Putamen (tissue), 1 donor: ENCODE data around the gene FIZ1.
"Not testable (repeated sequence)": the region's sequence is repeated elsewhere in the genome, so short reads cannot be mapped to it uniquely, and the experiment has no call there.

Source experiments
- DNase-seq: peaks from one replicate; pipeline ENCODE4 v3.0.0-alpha.2; 2016; ENCODE audit warnings: low spot score

The FIZ1 gene

GRCh38 chr19:55594996-55595545 is 4.2 kb downstream of the FIZ1 start:
- no peak for DNase-seq

GRCh38 chr19:55593096-55593772 is 6.1 kb downstream of the FIZ1 start:
- no peak for DNase-seq

- DNase-seq, result no peak
These were observed 6.8 kb downstream of the FIZ1 start for GRCh38 chr19:55592391-55593090.

GRCh38 chr19:55591555-55591954 is 7.8 kb downstream of the FIZ1 start:
- no peak for DNase-seq

- no peak for DNase-seq
These were observed 8.7 kb downstream of the FIZ1 start for GRCh38 chr19:55590617-55591016.

- DNase-seq, result no peak
These were observed 9.2 kb downstream of the FIZ1 start for GRCh38 chr19:55590109-55590508.

- DNase-seq, result no peak
These were observed 10.6 kb downstream of the FIZ1 start for GRCh38 chr19:55588738-55589137.

- DNase-seq, result peak; percentile 87
These were observed 12.2 kb downstream of the FIZ1 start for GRCh38 chr19:55586976-55587668.

- DNase-seq, result peak; percentile 77
These were observed 13.5 kb downstream of the FIZ1 start for GRCh38 chr19:55585658-55586339.

- no peak for DNase-seq
These were observed 14.4 kb downstream of the FIZ1 start for GRCh38 chr19:55584871-55585270.

- DNase-seq, result not testable (repeated sequence)
These were observed 15.4 kb downstream of the FIZ1 start for GRCh38 chr19:55583897-55584296.

- not testable (repeated sequence) for DNase-seq
These were observed 17.0 kb downstream of the FIZ1 start for GRCh38 chr19:55582284-55582683.

GRCh38 chr19:55581823-55582223 is 17.5 kb downstream of the FIZ1 start:
- DNase-seq, result no peak

- DNase-seq, result no peak
These were observed 18.0 kb downstream of the FIZ1 start for GRCh38 chr19:55581145-55581822.

GRCh38 chr19:55580628-55581144 is 18.6 kb downstream of the FIZ1 start, which contains the start of gene ZNF579:
Gene ZNF579, minus strand, starts transcription at chr19:55580848. Its CDS starts 1,209 bp downstream, at chr19:55579639.
- DNase-seq, result peak; percentile 88

GRCh38 chr19:55579766-55580621 is 19.3 kb downstream of the FIZ1 start:
- no peak for DNase-seq

- no peak for DNase-seq
These were observed 20.3 kb downstream of the FIZ1 start for GRCh38 chr19:55578761-55579747.

- no peak for DNase-seq
These were observed 21.1 kb downstream of the FIZ1 start for GRCh38 chr19:55578031-55578760.
